Measurements from ENCODE around the gene PTPRT. TPM values are rescaled to one million over a fixed set of nuclear protein-coding genes. Genes with fewer than 3 reads are reported as not detected.

The PTPRT gene
- polyA plus RNA-seq, 1 of the 3 experiments (the other 2 are of a cell fraction): not detected

- no peak overlapping the region for H2AFZ ChIP-seq (ENCODE audit: low read depth)
- no peaks in the 10 kb centered on the region for H3F3A ChIP-seq (replicated peaks; ENCODE audit: insufficient read depth)
- no peak overlapping the region for H3K9ac ChIP-seq
- POLR2A ChIA-PET: no interaction called here
- CTCF ChIA-PET: interaction anchor here (0.8 to 1.5 kb wide), 5 partner anchors 9 to 538 kb away, joined by 3 to 4 read pairs (median 3); no protein-coding TSS in a partner anchor
- no peaks in the 10 kb centered on the region for H3K36me3 ChIP-seq (replicated peaks in 1 of 2; ENCODE audit: control insufficient read depth in 1 of 2, insufficient read depth in 2 of 2, low read length in 1 of 2)
- no peak overlapping the region for H3K27ac ChIP-seq (ENCODE audit: low read depth in 2 of 2, low read length in 1 of 2)
- H3K4me2 ChIP-seq: no peak overlapping the region
- H3K4me3 ChIP-seq (ENCODE audit: low read depth in 2 of 2, low read length in 1 of 2): no peak overlapping the region
- no peaks in the 10 kb centered on the region for H3K4me1 ChIP-seq (ENCODE audit: control insufficient read depth in 1 of 2, insufficient read depth in 2 of 2, low read depth in 1 of 2, low read length in 1 of 2)
- H3K9me2 ChIP-seq: no peaks in the 10 kb centered on the region
- H3K79me2 ChIP-seq (ENCODE audit: insufficient read depth): no peaks in the 10 kb centered on the region
- H3K9me3 ChIP-seq: no peaks in the 10 kb centered on the region
- H4K20me1 ChIP-seq (ENCODE audit: insufficient read depth): no peaks in the 10 kb centered on the region
- 9% methylated on average over 9 of the region's 10 CpGs for WGBS (ENCODE audit: low lambda C conversion rate)
- TF ChIP-seq REST (IDR thresholded peaks at IDR 0.05; ENCODE audit: low read depth, low read length) (no peak), RAD21 (IDR thresholded peaks at IDR 0.05; ENCODE audit: low read length) (peak; percentile 34)
- DNase-seq: peak; percentile 31
- H3K27me3 ChIP-seq (ENCODE audit: insufficient read depth): no peaks in the 10 kb centered on the region
Measured at GRCh38 chr20:42276718-42277602, 912.7 kb downstream of the PTPRT start.

- Histone ChIP-seq H3K4me2 (no peak overlapping the region), H3K9me3 (no peaks in the 10 kb centered on the region), H3K9me2 (no peaks in the 10 kb centered on the region), H3K9ac (no peak overlapping the region), H3F3A (replicated peaks; ENCODE audit: insufficient read depth) (no peaks in the 10 kb centered on the region), H3K36me3 (replicated peaks in 1 of 2; ENCODE audit: control insufficient read depth in 1 of 2, insufficient read depth in 2 of 2, low read length in 1 of 2) (no peaks in the 10 kb centered on the region), H4K20me1 (ENCODE audit: insufficient read depth) (no peaks in the 10 kb centered on the region), H3K27ac (ENCODE audit: low read depth in 2 of 2, low read length in 1 of 2) (no peak overlapping the region), H2AFZ (ENCODE audit: low read depth) (no peak overlapping the region), H3K4me1 (ENCODE audit: control insufficient read depth in 1 of 2, insufficient read depth in 2 of 2, low read depth in 1 of 2, low read length in 1 of 2) (no peaks in the 10 kb centered on the region), H3K4me3 (ENCODE audit: low read depth in 2 of 2, low read length in 1 of 2) (no peak overlapping the region), H3K27me3 (ENCODE audit: insufficient read depth) (no peaks in the 10 kb centered on the region), H3K79me2 (ENCODE audit: insufficient read depth) (no peaks in the 10 kb centered on the region)
- POLR2A ChIA-PET: no interaction called here
- WGBS (ENCODE audit: low lambda C conversion rate): 6% methylated on average over 2 of the region's 2 CpGs
- DNase-seq: no peak
- CTCF ChIA-PET: no interaction called here
- TF ChIP-seq RFX5 (IDR thresholded peaks at IDR 0.05; ENCODE audit: low read length) (no peak), MXI1 (IDR thresholded peaks at IDR 0.05; ENCODE audit: low read depth, low read length) (no peak), FOXJ3 (CRISPR knock-in tag; IDR thresholded peaks at IDR 0.05) (no peak), EZH2phosphoT487 (IDR thresholded peaks at IDR 0.05; ENCODE audit: borderline replicate concordance, low read depth) (no peak)
Measured at GRCh38 chr20:42274986-42275385, 914.7 kb downstream of the PTPRT start.

All from SK-N-SH (cell line).